ENCODE measurements around the gene DUOXA1. TPM values are rescaled to one million over a fixed set of nuclear protein-coding genes. Genes with fewer than 3 reads are reported as not detected.
A peak's percentile ranks its signal among the peaks of the same experiment; 100 is the strongest.

Gene DUOXA1
- polyA plus RNA-seq, 2 donors = 145 to 174 TPM

DNA sequence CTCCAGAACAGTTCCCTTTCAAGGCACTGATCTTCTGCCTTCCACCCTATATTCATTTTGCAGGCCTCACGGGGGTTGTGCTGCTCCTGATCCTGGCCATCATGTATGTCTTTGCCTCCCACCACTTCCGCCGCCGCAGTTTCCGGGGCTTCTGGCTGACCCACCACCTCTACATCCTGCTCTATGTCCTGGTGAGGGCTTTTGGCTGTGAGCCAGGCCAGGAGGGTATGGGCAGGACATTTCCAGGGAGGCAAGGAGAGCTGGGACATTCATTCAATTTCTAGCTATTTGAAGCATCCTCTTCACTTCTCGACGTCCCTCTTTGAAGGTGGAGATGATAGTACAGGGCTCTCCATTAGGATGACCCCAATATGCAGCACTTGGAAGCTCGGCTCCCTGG lies 26.1 kb upstream of the DUOXA1 start:
- Histone ChIP-seq H3K36me3 (ENCODE audit: control insufficient read depth in 2 of 2, insufficient read depth in 2 of 2, low read length in 1 of 2) (peaks cover 7 to 37% of the 10 kb centered on the region in 2 donors), H3K4me3 (ENCODE audit: low read depth in 1 of 2, low read length in 2 of 2) (no peak overlapping the region), H3K27ac (ENCODE audit: low read depth in 2 of 2, low read length in 1 of 2) (peak overlapping the region; percentile 47 to 94), H3K27me3 (ENCODE audit: control insufficient read depth in 1 of 2, insufficient read depth in 2 of 2, low read length in 2 of 2) (no peaks in the 10 kb centered on the region), H3K4me1 (ENCODE audit: control insufficient read depth in 2 of 2, insufficient read depth in 2 of 2, low read length in 1 of 2) (peaks cover 0 to 18% of the 10 kb centered on the region in 2 donors), H3K9me3 (ENCODE audit: control insufficient read depth in 2 of 2, insufficient read depth in 1 of 2, low read depth in 1 of 2, low read length in 1 of 2) (no peaks in the 10 kb centered on the region)
- WGBS, 2 donors = 80 to 85% methylated on average over 8 of the region's 8 CpGs

DNA sequence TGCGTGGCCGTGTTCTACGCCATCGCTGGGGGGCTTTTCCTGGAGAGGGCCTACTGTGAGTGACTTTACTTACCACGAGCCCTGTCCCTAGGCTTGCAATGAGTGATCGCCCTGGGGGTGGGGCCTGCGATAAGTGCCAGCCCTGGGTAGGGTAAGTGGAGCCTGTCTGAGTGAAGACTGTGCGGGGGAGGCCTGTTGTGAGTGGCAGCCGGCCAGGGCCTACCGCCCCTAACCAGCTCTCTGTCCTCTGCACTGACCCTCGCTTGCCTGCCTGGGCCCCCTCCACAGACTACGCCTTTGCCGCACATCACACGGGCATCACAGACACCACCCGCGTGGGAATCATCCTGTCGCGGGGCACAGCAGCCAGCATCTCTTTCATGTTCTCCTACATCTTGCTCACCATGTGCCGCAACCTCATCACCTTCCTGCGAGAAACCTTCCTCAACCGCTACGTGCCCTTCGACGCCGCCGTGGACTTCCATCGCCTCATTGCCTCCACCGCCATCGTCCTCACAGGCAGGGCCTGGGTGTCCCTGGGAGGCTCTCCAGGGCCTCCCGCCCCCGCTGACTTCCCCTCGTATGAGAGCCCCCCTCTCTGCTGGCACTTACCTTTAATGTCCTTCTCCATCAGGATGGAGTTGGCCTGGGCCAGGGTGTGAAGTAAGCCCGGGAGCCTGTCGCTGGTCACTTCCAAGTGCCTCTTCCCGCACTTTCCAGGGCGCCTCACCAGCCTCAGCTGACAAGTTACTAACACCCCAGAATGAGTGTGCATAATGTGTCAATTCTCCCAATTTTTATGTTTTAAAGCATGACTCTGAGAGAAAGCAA lies 22.5 kb upstream of the DUOXA1 start:
- no peak overlapping the region for H3K4me3 ChIP-seq (ENCODE audit: low read depth in 1 of 2, low read length in 2 of 2)
- H3K27ac ChIP-seq (ENCODE audit: low read depth in 2 of 2, low read length in 1 of 2) = peak overlapping the region in 1 of 2 donors; percentile 3
- peaks cover 0 to 26% of the 10 kb centered on the region in 2 donors for H3K4me1 ChIP-seq (ENCODE audit: control insufficient read depth in 2 of 2, insufficient read depth in 2 of 2, low read length in 1 of 2)
- H3K27me3 ChIP-seq (ENCODE audit: control insufficient read depth in 1 of 2, insufficient read depth in 2 of 2, low read length in 2 of 2) = no peaks in the 10 kb centered on the region
- H3K9me3 ChIP-seq (ENCODE audit: control insufficient read depth in 2 of 2, insufficient read depth in 1 of 2, low read depth in 1 of 2, low read length in 1 of 2) = no peaks in the 10 kb centered on the region
- H3K36me3 ChIP-seq (ENCODE audit: control insufficient read depth in 2 of 2, insufficient read depth in 2 of 2, low read length in 1 of 2) = peaks cover 7 to 52% of the 10 kb centered on the region in 2 donors
- 95 to 96% methylated on average over 36 of the region's 36 CpGs for WGBS, 2 donors

DNA sequence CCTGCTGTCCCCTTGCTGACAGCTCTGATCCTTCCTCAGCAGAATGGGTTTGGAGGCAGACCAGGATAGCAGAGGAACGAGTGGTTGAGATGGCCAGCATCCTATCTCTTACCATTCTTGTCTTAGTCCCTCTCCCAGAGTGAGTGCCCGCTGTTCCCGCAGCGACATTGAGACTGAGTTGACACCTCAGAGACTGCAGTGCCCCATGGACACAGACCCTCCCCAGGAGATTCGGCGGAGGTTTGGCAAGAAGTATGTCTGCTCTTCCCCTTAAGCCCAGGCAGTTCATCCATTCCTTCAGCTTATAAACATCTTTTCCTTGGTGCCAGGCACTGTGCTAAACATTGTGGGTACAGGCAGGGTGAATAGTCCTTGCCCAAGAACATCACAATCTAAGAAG lies 21.3 kb upstream of the DUOXA1 start:
- H3K9me3 ChIP-seq (ENCODE audit: control insufficient read depth in 2 of 2, insufficient read depth in 1 of 2, low read depth in 1 of 2, low read length in 1 of 2) = no peaks in the 10 kb centered on the region
- H3K4me3 ChIP-seq (ENCODE audit: low read depth in 1 of 2, low read length in 2 of 2) = no peak overlapping the region
- 94% methylated on average over 6 of the region's 6 CpGs for WGBS, 2 donors
- peaks cover 0 to 30% of the 10 kb centered on the region in 2 donors for H3K4me1 ChIP-seq (ENCODE audit: control insufficient read depth in 2 of 2, insufficient read depth in 2 of 2, low read length in 1 of 2)
- H3K36me3 ChIP-seq (ENCODE audit: control insufficient read depth in 2 of 2, insufficient read depth in 2 of 2, low read length in 1 of 2) = peaks cover 7 to 54% of the 10 kb centered on the region in 2 donors
- no peaks in the 10 kb centered on the region for H3K27me3 ChIP-seq (ENCODE audit: control insufficient read depth in 1 of 2, insufficient read depth in 2 of 2, low read length in 2 of 2)
- H3K27ac ChIP-seq (ENCODE audit: low read depth in 2 of 2, low read length in 1 of 2) = no peak overlapping the region

DNA sequence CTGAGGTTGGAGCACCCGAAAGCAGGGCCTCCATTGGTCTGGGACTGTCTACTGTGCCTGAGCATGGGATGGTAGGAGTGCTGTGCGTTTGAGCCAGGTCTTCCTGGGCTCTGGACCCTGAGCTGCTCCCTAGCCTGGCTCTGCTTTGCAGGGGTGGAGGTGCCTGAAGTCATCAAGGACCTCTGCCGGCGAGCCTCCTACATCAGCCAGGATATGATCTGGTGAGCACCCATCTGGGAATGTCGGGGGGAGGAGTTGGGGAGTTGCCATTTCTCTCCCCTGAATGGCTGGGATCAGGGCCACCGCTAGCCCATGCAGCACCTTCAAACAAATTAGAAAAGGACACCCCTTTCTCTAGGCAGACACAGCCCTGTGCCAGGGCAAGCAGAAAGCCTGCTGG lies 20.8 kb upstream of the DUOXA1 start:
- Histone ChIP-seq H3K36me3 (ENCODE audit: control insufficient read depth in 2 of 2, insufficient read depth in 2 of 2, low read length in 1 of 2) (peaks cover 7 to 51% of the 10 kb centered on the region in 2 donors), H3K27me3 (ENCODE audit: control insufficient read depth in 1 of 2, insufficient read depth in 2 of 2, low read length in 2 of 2) (no peaks in the 10 kb centered on the region), H3K4me1 (ENCODE audit: control insufficient read depth in 2 of 2, insufficient read depth in 2 of 2, low read length in 1 of 2) (peaks cover 0 to 27% of the 10 kb centered on the region in 2 donors), H3K9me3 (ENCODE audit: control insufficient read depth in 2 of 2, insufficient read depth in 1 of 2, low read depth in 1 of 2, low read length in 1 of 2) (no peaks in the 10 kb centered on the region), H3K4me3 (ENCODE audit: low read depth in 1 of 2, low read length in 2 of 2) (no peak overlapping the region), H3K27ac (ENCODE audit: low read depth in 2 of 2, low read length in 1 of 2) (no peak overlapping the region)
- WGBS, 2 donors = 84 to 85% methylated on average over 6 of the region's 6 CpGs

DNA sequence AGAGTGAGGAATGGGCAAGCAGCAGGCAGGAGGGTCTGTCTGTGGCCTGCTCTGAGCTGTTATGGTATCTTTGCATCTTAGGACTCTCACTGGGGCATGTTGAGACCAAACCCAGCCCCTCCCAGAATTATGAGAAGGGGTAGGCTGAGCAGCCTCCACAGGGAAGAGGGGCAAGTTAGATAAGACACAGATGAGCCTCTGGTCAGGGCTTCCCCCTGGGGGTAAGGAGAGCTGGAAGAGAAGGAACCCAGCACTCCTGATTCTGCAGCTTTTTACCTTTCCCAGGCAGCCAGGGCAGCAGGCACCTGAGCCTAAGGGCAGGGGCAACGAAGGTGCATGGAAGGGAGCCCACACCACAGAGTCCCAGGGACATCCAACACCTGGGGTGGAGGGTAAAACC lies 19.4 kb upstream of the DUOXA1 start:
- no peaks in the 10 kb centered on the region for H3K9me3 ChIP-seq (ENCODE audit: control insufficient read depth in 2 of 2, insufficient read depth in 1 of 2, low read depth in 1 of 2, low read length in 1 of 2)

DNA sequence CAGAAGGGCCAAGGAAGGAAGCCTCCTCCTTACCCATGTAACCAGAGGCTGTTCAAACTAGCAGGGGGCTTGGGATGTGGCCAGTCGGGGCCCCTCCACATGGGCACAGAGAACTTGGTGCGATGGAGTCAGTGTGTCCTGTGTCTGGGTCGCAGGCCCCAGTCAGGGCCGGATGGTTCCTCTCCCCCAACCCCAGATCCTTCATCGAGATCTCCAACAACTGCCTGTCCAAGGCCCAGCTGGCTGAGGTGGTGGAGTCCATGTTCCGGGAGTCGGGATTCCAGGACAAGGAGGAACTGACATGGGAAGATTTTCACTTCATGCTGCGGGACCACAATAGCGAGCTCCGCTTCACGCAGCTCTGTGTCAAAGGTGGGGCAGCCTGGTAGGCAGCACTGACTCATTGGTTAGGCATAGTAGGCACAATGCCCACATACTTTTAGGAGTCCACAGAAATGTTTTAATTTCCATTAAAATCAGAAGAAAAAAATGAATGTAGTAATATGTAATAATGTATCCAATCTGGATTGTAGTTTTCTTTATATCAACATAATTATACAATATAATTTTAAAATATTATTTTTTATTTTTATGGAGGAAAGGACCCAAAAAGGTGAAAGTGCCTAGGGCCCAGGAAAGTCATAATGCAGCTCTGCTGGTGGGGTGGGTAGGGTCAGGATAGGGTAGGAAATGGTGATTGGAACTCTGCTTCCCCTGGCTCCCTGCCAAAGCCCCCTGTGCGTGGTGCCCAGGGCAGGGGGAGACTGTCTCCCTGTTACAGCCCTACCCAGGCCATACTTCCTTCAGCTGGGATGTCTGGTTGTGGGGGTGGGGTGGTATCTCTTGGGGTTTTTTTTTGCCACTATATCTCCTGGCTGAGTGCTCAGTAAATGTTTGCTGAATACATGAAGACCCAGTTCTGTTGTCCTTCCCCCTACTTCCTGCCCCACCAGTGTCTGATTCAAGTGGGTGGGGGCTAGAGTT lies 18.7 kb upstream of the DUOXA1 start:
- Histone ChIP-seq H3K27ac (ENCODE audit: low read depth in 2 of 2, low read length in 1 of 2) (peak overlapping the region; percentile 33 to 77), H3K27me3 (ENCODE audit: control insufficient read depth in 1 of 2, insufficient read depth in 2 of 2, low read length in 2 of 2) (no peaks in the 10 kb centered on the region), H3K4me1 (ENCODE audit: control insufficient read depth in 2 of 2, insufficient read depth in 2 of 2, low read length in 1 of 2) (peaks cover 0 to 19% of the 10 kb centered on the region in 2 donors), H3K9me3 (ENCODE audit: control insufficient read depth in 2 of 2, insufficient read depth in 1 of 2, low read depth in 1 of 2, low read length in 1 of 2) (no peaks in the 10 kb centered on the region), H3K4me3 (ENCODE audit: low read depth in 1 of 2, low read length in 2 of 2) (no peak overlapping the region), H3K36me3 (ENCODE audit: control insufficient read depth in 2 of 2, insufficient read depth in 2 of 2, low read length in 1 of 2) (peaks cover 7 to 51% of the 10 kb centered on the region in 2 donors)
- WGBS, 2 donors = 81% methylated on average over 12 of the region's 12 CpGs

More for the DNA sequence above, 19.4 kb upstream of the DUOXA1 start:
- WGBS, 2 donors = 49 to 68% methylated on average over 1 of the region's 1 CpG
- H3K36me3 ChIP-seq (ENCODE audit: control insufficient read depth in 2 of 2, insufficient read depth in 2 of 2, low read length in 1 of 2) = peaks cover 7 to 50% of the 10 kb centered on the region in 2 donors
- H3K27ac ChIP-seq (ENCODE audit: low read depth in 2 of 2, low read length in 1 of 2) = peak overlapping the region in 1 of 2 donors; percentile 77
- H3K4me1 ChIP-seq (ENCODE audit: control insufficient read depth in 2 of 2, insufficient read depth in 2 of 2, low read length in 1 of 2) = peaks cover 0 to 21% of the 10 kb centered on the region in 2 donors
- H3K27me3 ChIP-seq (ENCODE audit: control insufficient read depth in 1 of 2, insufficient read depth in 2 of 2, low read length in 2 of 2) = no peaks in the 10 kb centered on the region
- no peak overlapping the region for H3K4me3 ChIP-seq (ENCODE audit: low read depth in 1 of 2, low read length in 2 of 2)

DNA sequence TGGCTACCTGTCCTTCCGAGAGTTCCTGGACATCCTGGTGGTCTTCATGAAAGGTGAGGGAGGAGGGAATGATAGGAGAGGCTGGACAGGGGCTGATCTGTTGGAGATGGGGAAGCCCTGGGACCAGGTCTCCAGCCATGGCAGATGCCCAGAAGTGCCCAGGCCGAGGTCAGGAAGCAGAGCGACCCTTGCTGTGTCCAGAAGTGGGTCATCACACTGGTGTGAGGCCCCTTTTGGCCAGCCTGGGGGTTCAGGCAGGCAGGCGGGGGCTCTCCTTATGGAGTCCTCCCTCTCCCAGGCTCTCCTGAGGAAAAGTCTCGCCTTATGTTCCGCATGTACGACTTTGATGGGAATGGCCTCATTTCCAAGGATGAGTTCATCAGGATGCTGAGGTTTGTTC lies 17.9 kb upstream of the DUOXA1 start:
- H3K27ac ChIP-seq (ENCODE audit: low read depth in 2 of 2, low read length in 1 of 2) = peak overlapping the region; percentile 33 to 64
- no peak overlapping the region for H3K4me3 ChIP-seq (ENCODE audit: low read depth in 1 of 2, low read length in 2 of 2)
- H3K27me3 ChIP-seq (ENCODE audit: control insufficient read depth in 1 of 2, insufficient read depth in 2 of 2, low read length in 2 of 2) = no peaks in the 10 kb centered on the region
- H3K4me1 ChIP-seq (ENCODE audit: control insufficient read depth in 2 of 2, insufficient read depth in 2 of 2, low read length in 1 of 2) = peaks cover 0 to 19% of the 10 kb centered on the region in 2 donors
- H3K36me3 ChIP-seq (ENCODE audit: control insufficient read depth in 2 of 2, insufficient read depth in 2 of 2, low read length in 1 of 2) = peaks cover 10 to 54% of the 10 kb centered on the region in 2 donors
- WGBS, 2 donors = 94 to 95% methylated on average over 7 of the region's 7 CpGs
- no peaks in the 10 kb centered on the region for H3K9me3 ChIP-seq (ENCODE audit: control insufficient read depth in 2 of 2, insufficient read depth in 1 of 2, low read depth in 1 of 2, low read length in 1 of 2)

DNA sequence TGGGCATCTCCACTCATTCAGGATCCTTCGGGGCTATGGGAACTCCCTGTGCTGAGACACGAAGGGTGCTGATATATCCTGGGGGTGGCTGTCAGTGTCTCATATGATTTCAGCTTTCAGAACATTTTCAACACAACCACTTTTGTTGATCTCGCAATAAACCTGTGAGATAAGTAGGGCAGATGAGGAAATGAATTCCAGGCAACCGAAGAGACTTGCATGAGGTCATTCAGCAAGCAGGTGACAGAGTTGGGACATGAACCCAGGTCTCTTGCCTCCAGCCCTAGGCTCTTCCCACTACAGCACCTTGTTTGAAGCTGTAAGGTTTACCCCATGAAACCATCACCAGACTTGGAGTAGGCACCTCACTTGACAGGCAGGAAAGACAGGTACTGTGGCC lies 16.7 kb upstream of the DUOXA1 start:
- peak overlapping the region; percentile 68 to 86 for H3K27ac ChIP-seq (ENCODE audit: low read depth in 2 of 2, low read length in 1 of 2)

DNA sequence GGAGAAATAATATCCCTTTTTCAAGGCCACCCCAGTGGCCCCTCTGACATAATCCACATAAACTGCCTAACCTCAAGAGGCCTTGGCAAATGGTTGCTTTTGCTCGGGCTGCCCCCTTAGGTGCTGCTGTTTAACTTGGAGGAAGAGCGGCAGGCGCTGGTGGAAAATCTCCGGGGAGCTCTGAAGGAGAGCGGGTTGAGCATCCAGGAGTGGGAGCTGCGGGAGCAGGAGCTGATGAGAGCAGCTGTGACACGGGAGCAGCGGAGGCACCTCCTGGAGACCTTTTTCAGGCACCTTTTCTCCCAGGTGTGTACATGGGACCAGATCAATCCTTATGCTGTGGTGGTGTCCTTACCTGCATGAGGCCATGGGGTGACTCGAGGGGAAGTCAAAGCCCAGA lies 15.1 kb upstream of the DUOXA1 start:
- Histone ChIP-seq H3K4me3 (ENCODE audit: low read depth in 1 of 2, low read length in 2 of 2) (no peak overlapping the region), H3K36me3 (ENCODE audit: control insufficient read depth in 2 of 2, insufficient read depth in 2 of 2, low read length in 1 of 2) (peaks cover 7 to 50% of the 10 kb centered on the region in 2 donors), H3K9me3 (ENCODE audit: control insufficient read depth in 2 of 2, insufficient read depth in 1 of 2, low read depth in 1 of 2, low read length in 1 of 2) (no peaks in the 10 kb centered on the region), H3K27ac (ENCODE audit: low read depth in 2 of 2, low read length in 1 of 2) (no peak overlapping the region), H3K27me3 (ENCODE audit: control insufficient read depth in 1 of 2, insufficient read depth in 2 of 2, low read length in 2 of 2) (no peaks in the 10 kb centered on the region), H3K4me1 (ENCODE audit: control insufficient read depth in 2 of 2, insufficient read depth in 2 of 2, low read length in 1 of 2) (peaks cover 0 to 19% of the 10 kb centered on the region in 2 donors)
- 81 to 87% methylated on average over 9 of the region's 9 CpGs for WGBS, 2 donors

More for the DNA sequence above, 16.7 kb upstream of the DUOXA1 start:
- 70 to 72% methylated on average over 4 of the region's 4 CpGs for WGBS, 2 donors
- Histone ChIP-seq H3K9me3 (ENCODE audit: control insufficient read depth in 2 of 2, insufficient read depth in 1 of 2, low read depth in 1 of 2, low read length in 1 of 2) (no peaks in the 10 kb centered on the region), H3K27me3 (ENCODE audit: control insufficient read depth in 1 of 2, insufficient read depth in 2 of 2, low read length in 2 of 2) (no peaks in the 10 kb centered on the region), H3K36me3 (ENCODE audit: control insufficient read depth in 2 of 2, insufficient read depth in 2 of 2, low read length in 1 of 2) (peaks cover 3 to 51% of the 10 kb centered on the region in 2 donors), H3K4me1 (ENCODE audit: control insufficient read depth in 2 of 2, insufficient read depth in 2 of 2, low read length in 1 of 2) (peaks cover 0 to 19% of the 10 kb centered on the region in 2 donors), H3K4me3 (ENCODE audit: low read depth in 1 of 2, low read length in 2 of 2) (no peak overlapping the region)

Measured in esophagus (tissue), 2 donors.